GM18951 (cell line): ENCODE results near the gene APOM.

Experiments
- POLR2A ChIP-seq: IDR thresholded peaks from 4 replicates; pipeline ENCODE4 v1.6.1; 2011; ENCODE audit warnings: mild to moderate bottlenecking; ENCODE audit not compliant: insufficient read length, insufficient read depth; ENCODE audit errors: extremely low read depth
- in situ Hi-C: fragments of 300-500 bp; cut with MboI; formaldehyde crosslinking; loops from one replicate; pipeline ENCODE4 v1.12.0; 2022; ENCODE audit warnings: low sequenced_read_pairs, mixed read lengths, inconsistent platforms; ENCODE audit not compliant: unreplicated experiment

Gene APOM

GRCh38 chr6:31687321-31687720 is 31.6 kb downstream of the APOM start:
- in situ Hi-C loops: no loop called here

GRCh38 chr6:31687860-31688693 is 32.4 kb downstream of the APOM start:
- in situ Hi-C loops: no loop called here
- TF ChIP-seq POLR2A: no peak

More at GRCh38 chr6:31687321-31687720, 31.6 kb downstream of the APOM start:
- no peak for TF ChIP-seq POLR2A

- in situ Hi-C loops: no loop called here
Measured at GRCh38 chr6:31689249-31690110, 33.8 kb downstream of the APOM start.

GRCh38 chr6:31690231-31691077 is 34.8 kb downstream of the APOM start:
- TF ChIP-seq POLR2A: no peak
- in situ Hi-C loops: no loop called here

More at GRCh38 chr6:31689249-31690110, 33.8 kb downstream of the APOM start:
- TF ChIP-seq POLR2A: no peak

- in situ Hi-C loops: no loop called here
- no peak for TF ChIP-seq POLR2A
Measured at GRCh38 chr6:31691078-31691463, 35.4 kb downstream of the APOM start.

- in situ Hi-C loops: no loop called here
- TF ChIP-seq POLR2A: no peak
Measured at GRCh38 chr6:31691564-31692108, 35.9 kb downstream of the APOM start.

- TF ChIP-seq POLR2A: no peak
- in situ Hi-C loops: no loop called here
Measured at GRCh38 chr6:31692353-31692752, 36.7 kb downstream of the APOM start.

- TF ChIP-seq POLR2A: no peak
- in situ Hi-C loops: no loop called here
Measured at GRCh38 chr6:31692886-31693285, 37.2 kb downstream of the APOM start.

- TF ChIP-seq POLR2A: no peak
- in situ Hi-C loops: no loop called here
Measured at GRCh38 chr6:31693535-31693934, 37.8 kb downstream of the APOM start.

GRCh38 chr6:31697555-31697954 is 41.9 kb downstream of the APOM start:
- no peak for TF ChIP-seq POLR2A
- in situ Hi-C loops: no loop called here

- TF ChIP-seq POLR2A: no peak
- in situ Hi-C loops: no loop called here
Measured at GRCh38 chr6:31700740-31701401, 45.2 kb downstream of the APOM start.

GRCh38 chr6:31701666-31702404 is 46.1 kb downstream of the APOM start:
- no peak for TF ChIP-seq POLR2A
- in situ Hi-C loops: no loop called here

- in situ Hi-C loops: no loop called here
- no peak for TF ChIP-seq POLR2A
Measured at GRCh38 chr6:31702405-31702818, 46.7 kb downstream of the APOM start.
